ENCODE measurements around the gene PROSER2.

- TF ChIP-seq YY1 (IDR thresholded peaks at IDR 0.05; ENCODE audit: insufficient read depth, insufficient read length) (no peak), ZNF274 (IDR thresholded peaks at IDR 0.05; ENCODE audit: low read depth, low read length) (no peak), SUZ12 (IDR thresholded peaks at IDR 0.05; ENCODE audit: extremely low read depth, insufficient read depth, insufficient read length) (no peak)
Measured at GRCh38 chr10:11902646-11903045, 79.5 kb downstream of the PROSER2 start.
